GM12878 (cell line): ENCODE measurements around the gene IFNGR2. TPM values are rescaled to one million over a fixed set of nuclear protein-coding genes. Genes with fewer than 3 reads are reported as not detected.
A peak's percentile ranks its signal among the peaks of the same experiment; 100 is the strongest.

Experiments used
- EED ChIP-seq: sonication (generic); IDR thresholded peaks from 2 replicates; pipeline ENCODE4 v1.6.1; 2016; ENCODE audit warnings: antibody characterized with exemption, low read depth
- FOXK2 ChIP-seq: fragments of 450-650 bp; IDR thresholded peaks from 2 replicates; pipeline ENCODE4 v1.6.1; 2017; ENCODE audit warnings: mild to moderate bottlenecking, moderate library complexity
- RAD21 ChIP-seq: IDR thresholded peaks from 2 replicates; pipeline ENCODE4 v1.6.1; 2011; ENCODE audit warnings: mild to moderate bottlenecking, low read depth, low read length, moderate library complexity; ENCODE audit not compliant: insufficient read depth
- SKIL ChIP-seq: fragments of 450-650 bp; IDR thresholded peaks from 2 replicates; pipeline ENCODE4 v1.6.1; 2017; ENCODE audit warnings: mild to moderate bottlenecking, low read depth, inconsistent platforms; ENCODE audit not compliant: poor library complexity, severe bottlenecking
- SREBF2 ChIP-seq: IDR thresholded peaks from 2 replicates; pipeline ENCODE4 v1.6.1; 2012; ENCODE audit warnings: mild to moderate bottlenecking, low read length
- TBL1XR1 ChIP-seq: IDR thresholded peaks from 2 replicates; pipeline ENCODE4 v1.6.1; 2012; ENCODE audit warnings: low read depth, low read length, improper control_type of control experiment
- TCF12 ChIP-seq: IDR thresholded peaks from 2 replicates; pipeline ENCODE4 v1.6.1; 2011; ENCODE audit warnings: low read depth, mild to moderate bottlenecking, low read length
- ZBTB33 ChIP-seq: fragments of 450-650 bp; IDR thresholded peaks from 2 replicates; pipeline ENCODE4 v1.6.1; 2017; ENCODE audit warnings: mild to moderate bottlenecking
- ZBTB40 ChIP-seq: fragments of 450-650 bp; IDR thresholded peaks from 2 replicates; pipeline ENCODE4 v1.6.1; 2016; ENCODE audit warnings: mild to moderate bottlenecking, moderate library complexity, borderline replicate concordance
- ZNF622 ChIP-seq: fragments of 450-650 bp; IDR thresholded peaks from 2 replicates; pipeline ENCODE4 v1.6.1; 2017; ENCODE audit warnings: mild to moderate bottlenecking, inconsistent platforms
- polyA plus RNA-seq, 11 experiments: library from polyadenylated mRNA; depleted of rRNA in 4 of 11; unstranded in 6 of 11; stranded (reverse) in 5 of 11; fragments of >200 nt; fragmentation: Nextera tagmentation in 4 of 11; fragmentation: Illumina TruSeq in 1 of 11; extraction: Ambion mirVana in 4 of 11; extraction: Trizol in 1 of 11; gene quantifications; 1 replicate in 1 of 11; 2 replicates in 10 of 11; pipeline versions ENCODE4 v1.2.1 to v1.2.3, GENCODE V29; 2011 to 2016; ENCODE audit warnings: inconsistent platforms in 2 of 11, missing spikeins in 2 of 11, low read depth in 1 of 11
- total RNA-seq, 4 experiments: library from RNA; depleted of rRNA in 3 of 4; stranded (reverse); fragments of >200 nt in 3 of 4; fragmentation: Illumina TruSeq in 1 of 4; extraction: Trizol in 1 of 4; gene quantifications; 2 replicates each; pipeline versions ENCODE4 v1.2.1 to v1.2.3, GENCODE V29; 2013 to 2021

The IFNGR2 gene
- total and polyA plus RNA-seq, 10 of the 15 experiments (the other 5 are each of a cell fraction or from before 2014, with no cell fraction given), result 23.6 to 98.8 (median 77.0) TPM

GRCh38 chr21:33384841-33385331, 18.3 kb upstream of the IFNGR2 start (continued):
- TF ChIP-seq ZBTB33, result 0 out of 2 replicates have a peak, but pooled peaks have one; percentile 70
- peak; percentile 89 for TF ChIP-seq SKIL
- 0 out of 2 replicates have a peak, but pooled peaks have one; percentile 25 for TF ChIP-seq EED
- peak; percentile 81; the same call in 1 of the 2 replicates for TF ChIP-seq TCF12
- no peak for TF ChIP-seq RAD21
- no peak; the same call in 1 of the 2 replicates for TF ChIP-seq ZBTB40
- TF ChIP-seq ZNF622, result no peak
- TF ChIP-seq FOXK2, result no peak
- no peak for TF ChIP-seq SREBF2
- TF ChIP-seq TBL1XR1, result no peak
